ENCODE results near the gene IMPDH1. TPM values are rescaled to one million over a fixed set of nuclear protein-coding genes. Genes with fewer than 3 reads are reported as not detected.

Gene IMPDH1
- total RNA-seq, 1 experiment from 2014 or later, result 63.2 TPM

DNA sequence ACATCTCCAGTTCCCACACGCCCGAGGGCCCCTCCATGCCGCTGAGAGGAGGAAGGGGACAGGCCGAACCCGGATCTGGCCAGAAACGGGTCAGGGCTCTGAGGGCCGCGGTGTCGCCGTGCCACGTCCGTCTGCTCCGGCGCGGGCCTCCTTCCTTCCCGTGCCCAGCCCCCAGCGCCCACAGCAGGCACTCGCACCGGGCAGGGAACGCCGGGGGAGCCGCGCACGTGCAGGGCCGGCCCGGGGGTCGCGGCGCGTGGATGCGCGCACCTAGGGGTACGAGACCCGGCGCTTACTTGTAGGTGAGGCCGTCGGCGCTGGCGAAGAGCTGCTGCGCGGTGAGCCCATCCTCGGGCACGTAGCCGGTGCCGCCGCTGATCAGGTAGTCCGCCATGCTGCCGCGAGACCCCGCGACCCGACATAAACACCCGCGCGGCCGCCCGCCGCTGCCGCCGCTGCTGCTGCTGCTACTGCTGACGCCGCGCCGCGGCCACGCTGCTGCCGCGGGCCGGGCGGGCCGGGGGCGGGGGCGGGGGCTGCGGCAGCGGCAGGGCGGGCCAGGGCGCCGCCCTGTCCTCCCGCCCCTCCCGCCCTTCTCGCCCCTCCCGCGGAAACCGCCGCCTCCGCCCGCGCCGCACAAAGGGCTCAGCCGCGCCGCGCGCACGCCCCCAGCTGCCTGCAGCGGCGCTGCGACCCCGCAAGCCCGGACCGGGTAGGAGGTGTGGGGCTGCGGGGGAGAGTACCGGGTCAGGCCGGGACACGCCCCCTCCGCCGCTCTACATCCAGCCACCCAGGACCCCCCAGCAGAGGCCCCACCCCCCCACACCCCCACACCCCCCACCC is 4.1 kb downstream of the IMPDH1 start:
- peak; percentile 52 for DNase-seq (ENCODE audit: low read depth)

DNA sequence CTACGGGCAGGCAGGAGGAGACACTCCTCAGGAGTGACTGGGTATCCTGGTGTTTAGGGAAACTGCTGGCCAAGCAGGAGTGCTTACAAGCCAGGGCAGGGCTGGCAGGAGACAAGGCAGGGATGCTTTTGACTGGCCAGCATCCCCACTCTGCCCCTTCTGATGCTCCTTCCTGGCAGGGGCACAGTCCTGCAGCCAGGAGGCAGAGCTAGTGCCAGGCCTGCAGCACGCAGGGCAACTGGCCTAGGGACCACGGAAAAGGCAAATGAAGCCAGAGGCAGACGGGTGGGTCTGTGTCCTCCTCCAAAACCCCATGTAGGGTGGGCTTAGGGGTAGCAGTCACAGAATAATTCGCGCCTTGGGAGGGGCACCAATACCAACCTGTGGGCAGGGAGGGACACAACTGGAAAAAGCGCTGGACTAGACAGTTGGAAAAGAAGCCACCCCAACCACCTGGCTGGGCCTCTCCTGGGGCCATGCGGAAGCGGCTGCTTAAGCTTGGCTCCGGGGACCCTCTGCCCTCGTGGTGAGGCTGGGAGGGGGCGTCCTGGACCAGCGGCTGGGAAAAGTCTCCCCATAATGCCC is 4.8 kb downstream of the IMPDH1 start:
- DNase-seq (ENCODE audit: low read depth), result peak; percentile 29

DNA sequence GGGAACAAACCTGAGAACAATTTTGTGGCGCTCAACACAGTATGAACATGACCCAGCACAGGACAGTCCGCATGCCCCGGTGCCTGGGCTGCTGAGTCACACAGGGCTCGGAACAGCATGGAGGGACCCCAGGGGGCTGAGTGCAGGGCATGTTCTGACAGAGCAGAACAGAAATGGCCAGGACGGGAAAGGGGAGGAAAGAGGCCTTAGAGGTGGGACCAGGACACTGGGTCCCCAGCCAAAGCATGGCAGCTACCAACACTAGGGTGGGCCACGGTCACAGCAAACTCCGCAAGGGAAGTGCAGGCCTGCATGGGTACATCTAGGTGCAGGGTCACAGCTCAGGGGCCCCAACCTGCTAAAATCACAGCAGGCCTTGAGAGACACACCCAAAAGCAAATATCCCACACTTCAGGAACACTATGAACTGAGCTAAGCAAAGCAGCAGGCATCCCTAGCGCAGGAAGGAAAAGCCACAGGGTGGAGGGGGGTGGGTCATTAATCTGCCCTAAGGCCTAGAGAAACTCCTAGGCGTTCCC is 5.6 kb downstream of the IMPDH1 start:
- DNase-seq (ENCODE audit: low read depth), result no peak

DNA sequence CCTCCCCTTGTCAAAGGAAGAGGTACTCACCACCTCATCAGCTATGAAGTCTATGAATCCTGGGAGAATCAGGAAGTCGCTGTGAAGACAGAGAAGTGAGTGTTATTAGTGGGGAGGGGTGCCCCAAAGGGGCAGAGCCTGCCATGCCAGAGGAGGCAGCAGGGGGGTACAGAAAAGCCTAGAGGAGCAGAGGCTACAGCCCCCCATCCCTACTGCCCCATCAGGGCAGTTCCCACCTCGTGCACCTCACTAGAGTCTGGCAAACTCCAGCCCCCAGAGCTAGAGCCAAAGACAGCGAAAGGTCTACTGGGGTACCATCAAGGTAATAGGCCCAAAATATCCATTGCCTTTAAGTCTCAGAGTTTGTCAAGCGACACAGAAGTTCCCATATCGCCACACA is 6.1 kb downstream of the IMPDH1 start:
- DNase-seq (ENCODE audit: low read depth), result no peak

DNA sequence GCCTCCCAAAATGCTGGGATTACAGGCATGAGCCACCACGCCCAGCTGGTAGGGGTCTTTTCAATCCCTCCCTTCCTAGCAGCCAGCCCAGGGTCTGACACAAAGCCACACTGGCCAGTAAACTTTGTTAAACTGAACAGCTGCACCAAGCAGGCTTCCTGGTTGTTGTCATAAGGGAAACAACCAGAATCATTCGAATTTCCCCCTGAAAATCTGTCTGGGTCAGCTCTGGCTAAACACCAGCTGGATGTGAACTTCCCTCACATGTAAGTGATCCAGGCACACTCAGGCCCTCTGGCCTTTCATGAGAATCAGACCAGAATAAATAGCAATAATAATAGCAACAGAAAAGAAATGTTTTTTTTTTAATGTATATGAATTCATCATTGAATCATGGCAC is 7.4 kb downstream of the IMPDH1 start:
- DNase-seq (ENCODE audit: low read depth), result no peak

DNA sequence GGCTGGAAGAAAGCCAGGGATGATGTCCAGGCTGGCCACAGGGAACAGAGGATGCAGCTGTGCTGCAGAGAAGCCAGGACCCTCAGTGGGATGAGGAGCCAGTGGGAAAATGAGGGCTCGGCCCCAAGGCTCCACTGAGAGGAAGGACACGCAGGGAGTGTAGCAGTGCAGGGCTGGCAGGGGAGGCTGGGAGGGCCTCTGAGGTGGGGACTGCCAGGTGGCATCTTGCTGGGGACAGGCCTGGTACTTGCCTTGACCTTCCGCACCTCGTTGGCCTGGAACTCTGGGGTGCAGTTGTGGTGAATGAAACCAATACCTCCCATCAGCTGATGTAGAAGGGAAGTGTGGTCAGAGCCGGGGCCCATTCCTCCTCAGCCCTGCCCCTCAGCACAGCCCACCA is 9.2 kb downstream of the IMPDH1 start:
- DNase-seq (ENCODE audit: low read depth), result no peak

DNA sequence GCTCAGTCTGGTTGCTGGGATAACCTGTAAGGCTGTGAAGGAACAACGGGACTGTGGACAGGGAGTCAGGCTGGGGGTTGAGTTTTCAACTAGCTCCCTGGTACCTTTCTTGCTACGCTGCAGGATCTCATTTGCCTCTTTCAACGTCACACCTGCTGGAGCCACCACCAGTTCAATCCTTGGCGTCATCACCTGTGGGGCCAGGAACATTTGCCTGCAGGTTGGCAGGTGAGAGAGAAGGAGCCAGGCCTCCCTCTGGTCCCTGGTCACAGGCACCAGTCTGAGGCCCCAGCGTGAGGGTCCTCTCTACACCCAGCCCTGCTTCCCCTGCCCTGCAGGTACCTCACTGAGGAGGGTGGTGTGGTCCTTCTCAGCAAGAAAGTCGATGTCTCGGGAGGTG is 9.8 kb downstream of the IMPDH1 start:
- no peak for DNase-seq (ENCODE audit: low read depth)

DNA sequence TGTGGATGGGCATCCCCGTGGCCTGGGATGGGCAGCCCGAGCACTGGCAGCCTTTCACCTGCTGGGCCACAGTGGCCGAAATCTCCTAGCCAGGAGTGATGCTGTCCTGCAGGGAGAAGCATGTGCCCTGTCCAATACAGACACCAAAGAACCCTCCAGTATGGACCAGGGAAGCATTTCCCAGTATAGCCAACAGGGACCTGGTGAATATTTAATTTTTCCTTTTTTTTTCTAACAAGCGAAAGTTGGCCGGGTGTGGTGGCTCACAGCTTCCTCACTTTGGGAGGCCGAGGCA is 11.0 kb downstream of the IMPDH1 start:
- DNase-seq (ENCODE audit: low read depth), result no peak

DNA sequence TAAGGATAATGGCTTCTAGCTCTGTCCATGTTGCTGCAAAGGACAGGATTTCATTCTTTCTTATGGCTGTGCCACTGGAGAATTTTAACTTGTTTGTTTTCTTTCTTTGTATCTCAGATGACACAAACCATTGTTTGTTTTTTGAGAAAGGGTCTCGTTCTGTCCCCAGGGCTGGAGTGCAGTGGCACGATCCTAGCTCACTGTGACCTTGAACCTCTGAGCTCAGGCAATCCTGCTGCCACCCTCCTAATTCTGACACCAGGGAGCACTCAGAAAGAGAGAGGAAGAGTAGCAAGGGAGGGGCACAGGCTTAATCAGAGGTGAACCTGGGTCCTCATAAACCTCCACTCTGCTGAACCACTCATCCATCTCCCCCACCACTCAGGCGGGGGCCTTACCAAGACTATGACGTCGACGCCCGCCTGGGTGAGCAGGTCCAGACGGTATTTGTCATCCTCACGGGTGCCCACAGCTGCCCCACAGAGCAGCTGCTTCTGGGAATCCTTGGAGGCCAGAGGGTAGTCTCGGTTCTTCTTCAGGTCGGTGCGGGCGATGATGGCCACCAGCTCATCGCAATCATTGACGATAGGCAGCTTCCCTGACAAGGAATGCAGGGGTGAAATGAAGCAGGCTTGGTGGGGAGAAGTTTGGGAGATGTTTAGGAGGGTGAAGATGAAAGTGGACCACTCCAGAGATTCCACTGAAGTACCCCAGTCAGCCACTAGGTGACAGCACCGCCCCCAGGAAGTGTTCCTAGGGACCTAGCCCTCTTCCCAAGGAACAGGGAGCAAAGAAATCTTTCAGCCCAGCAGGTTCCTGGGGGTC is 11.6 kb downstream of the IMPDH1 start:
- peak; percentile 43 for DNase-seq (ENCODE audit: low read depth)

DNA sequence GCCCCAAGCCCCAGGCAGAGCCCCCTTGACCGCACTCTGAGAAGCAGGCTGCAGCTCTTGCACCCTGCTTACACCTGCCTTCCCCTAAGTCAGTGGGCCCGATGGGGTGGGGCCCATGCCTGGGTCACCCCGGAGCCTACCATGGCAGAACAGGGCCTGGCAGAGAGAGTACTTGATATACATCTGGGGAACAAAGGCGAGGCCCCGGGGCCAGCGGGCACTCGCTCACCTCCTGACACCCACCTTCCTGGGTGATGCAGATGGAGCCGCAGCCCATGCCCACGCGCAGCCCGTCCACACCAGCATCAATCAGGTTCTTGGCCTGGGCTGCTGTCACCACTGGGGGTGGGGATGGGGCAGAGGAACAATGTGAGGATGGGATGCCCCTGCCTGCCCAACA is 13.4 kb downstream of the IMPDH1 start:
- DNase-seq (ENCODE audit: low read depth), result no peak

DNA sequence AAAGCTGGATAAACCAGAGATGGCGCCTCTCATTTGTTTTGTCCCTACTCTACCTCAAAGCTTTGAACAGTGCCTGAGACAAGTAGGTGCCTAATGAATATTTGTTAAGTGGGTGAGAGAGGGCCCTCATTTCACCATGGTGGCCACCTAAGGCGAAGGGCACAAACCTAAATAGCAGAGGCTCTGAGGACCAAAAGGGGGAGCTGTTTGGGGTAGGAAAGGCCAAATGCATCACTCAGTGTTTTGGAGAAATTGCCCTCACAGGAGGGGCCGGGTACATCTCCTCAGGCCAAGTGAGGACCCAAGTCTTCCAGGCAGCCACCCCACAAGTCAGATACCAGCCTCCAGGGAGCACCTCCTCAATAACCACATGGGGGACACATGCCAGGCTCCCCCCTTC is 14.0 kb downstream of the IMPDH1 start:
- DNase-seq (ENCODE audit: low read depth), result no peak

DNA sequence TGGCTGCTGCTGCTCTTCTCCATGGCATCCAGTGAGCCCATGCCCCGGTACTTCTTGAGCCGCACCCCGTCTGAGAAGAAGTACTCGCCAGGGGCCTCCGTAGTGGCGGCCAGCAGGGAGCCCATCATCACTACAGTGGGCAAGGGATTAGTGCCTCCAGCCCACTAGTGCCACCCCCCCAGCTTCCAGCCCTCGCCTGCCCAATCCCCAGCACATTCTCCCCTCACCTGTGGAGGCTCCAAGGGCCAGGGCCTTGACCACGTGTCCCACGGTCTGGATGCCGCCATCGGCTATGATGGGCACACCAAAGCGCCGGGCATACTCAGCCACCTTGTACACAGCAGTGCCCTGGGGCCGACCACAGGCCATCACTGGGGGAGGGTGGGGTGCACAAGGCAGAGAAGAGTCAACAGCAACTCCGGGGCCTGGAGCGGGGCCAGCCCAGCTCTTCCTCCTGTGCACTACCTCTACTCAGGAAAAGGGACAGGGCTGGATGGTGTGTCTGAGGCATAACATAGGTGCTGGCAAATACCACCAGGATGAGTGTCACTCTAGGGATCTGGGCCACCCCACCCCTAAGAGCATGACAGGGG is 14.8 kb downstream of the IMPDH1 start:
- DNase-seq (ENCODE audit: low read depth), result no peak

DNA sequence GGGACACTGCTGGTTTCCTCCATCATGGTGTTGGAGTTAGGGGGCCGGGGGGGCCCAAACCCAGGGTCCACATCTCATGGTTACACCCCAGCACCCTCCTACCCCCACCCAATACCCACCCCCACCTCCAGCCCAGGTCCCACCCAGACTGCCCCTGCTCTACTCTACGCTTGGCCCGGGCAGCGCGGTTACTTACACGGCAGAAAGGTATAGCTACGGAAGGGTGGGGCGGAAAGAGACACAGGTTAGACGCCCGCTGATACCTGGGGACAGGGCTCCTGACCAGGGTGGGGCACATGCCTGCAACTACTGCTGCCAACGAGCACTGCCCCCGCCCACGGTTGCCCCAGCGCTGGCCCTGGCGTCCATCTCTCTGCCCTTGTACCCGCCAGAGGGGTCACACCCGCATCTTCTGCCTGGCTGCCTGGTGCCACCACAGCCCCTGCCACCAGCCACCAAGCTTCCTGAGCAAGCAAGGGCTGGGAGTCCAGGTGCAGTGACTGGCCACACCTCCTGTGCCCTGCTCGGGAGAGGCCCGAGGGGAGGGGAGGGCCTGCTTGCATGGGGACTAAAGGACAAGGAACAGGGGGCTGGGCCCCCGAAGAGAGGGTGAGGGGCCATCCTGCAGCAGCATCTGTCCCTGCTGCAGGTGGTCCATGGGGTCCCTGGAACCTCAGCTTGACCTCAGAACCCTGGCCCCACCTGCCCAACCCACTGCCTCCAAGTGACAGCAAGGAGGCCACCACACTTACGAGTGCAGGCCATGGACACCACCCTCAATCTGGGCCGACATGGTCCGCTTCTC is 16.1 kb downstream of the IMPDH1 start:
- DNase-seq (ENCODE audit: low read depth), result no peak

DNA sequence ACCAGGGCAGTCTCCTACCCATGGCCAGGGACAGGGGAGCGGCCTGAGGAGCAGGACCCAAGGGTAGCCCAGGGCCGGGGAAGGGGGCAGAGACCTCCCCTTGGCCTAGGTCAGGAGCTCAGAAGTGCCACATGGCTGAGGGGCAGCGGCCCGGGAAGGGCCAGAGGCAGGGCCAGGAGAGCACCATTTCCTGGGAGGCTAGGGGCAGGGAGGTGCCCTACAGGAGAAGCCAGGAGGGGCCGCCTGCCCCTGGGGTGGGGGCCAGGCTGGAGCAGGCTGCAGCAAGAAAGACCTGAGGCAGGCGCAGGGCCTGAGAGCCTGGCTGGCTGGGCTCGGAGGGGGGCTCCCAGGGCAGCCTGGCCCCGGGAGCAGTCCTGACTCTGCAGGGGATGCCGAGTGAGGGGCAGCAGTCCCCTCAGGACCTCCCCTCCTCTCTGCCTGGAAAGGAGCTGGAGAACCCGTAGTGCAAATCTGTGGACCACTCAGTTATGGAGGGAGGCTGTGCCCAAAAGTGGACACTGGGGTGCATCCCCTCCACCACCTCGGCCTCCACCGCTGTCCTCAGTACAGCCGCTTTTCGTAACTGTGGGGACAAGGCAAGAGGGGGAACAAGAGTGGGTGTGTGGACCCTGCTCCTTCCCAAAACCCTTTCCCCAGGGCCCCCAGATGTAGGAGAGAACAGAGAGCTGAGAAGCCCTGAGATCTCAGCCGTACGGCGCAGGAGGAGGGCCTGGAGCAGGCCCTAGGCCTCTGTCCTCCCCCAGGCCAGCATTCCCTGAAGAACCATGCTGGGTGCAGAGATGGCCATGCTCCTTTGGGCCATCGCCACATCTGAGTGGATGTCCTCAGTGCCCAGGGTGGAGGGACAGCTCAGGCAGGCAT is 17.1 kb downstream of the IMPDH1 start:
- DNase-seq (ENCODE audit: low read depth), result no peak

DNA sequence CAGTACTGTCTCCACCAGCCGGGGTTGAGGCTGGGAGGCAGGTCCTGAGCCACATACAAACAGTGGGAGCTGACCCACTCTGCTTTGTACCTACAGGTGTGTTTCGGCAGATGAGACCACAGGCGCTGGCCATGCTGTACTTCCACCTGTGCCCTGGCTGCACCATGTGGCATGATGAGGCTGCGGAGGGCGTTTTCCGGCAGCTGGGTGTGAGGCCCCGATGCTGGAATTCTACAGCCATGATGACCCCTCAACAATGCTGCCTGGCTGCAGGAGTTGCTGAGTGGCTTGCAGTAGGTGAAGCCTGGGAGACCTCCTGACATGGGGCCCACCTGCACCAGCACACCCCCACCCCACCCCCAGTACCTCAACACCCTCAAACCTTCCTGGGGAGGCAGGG is 18.0 kb downstream of the IMPDH1 start:
- no peak for DNase-seq (ENCODE audit: low read depth)

DNA sequence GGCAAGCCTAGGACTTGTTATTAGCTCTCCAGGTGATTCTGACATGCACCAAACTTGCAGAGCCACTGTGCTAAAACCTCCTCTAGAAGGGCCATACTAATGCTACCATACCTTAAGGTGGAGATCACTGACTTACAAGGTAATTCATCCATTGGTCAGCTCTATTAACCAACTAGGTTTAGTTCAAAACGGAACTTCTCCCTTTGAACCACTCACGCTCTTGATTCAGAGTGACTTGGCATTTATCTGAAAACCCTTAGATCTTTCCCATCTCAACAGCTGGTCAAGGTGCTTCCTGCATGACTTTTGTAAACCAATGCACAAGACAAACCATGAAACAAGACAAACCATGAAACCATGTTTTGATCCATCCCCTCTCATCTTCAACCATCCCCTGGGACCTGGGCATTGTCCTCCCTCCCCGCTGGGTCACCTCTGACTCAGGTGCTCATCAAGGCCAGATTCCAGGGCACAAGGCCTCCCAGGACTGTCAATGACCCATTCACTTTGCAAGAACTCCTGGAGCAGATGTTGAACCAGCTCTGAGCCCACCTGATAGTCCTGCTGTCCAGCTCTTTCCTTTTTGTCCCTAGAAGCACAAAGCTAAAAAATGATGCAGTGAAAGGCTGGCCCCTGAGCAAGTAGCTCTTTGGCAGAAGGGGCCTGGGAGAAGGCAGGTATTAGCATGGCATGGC is 18.8 kb downstream of the IMPDH1 start:
- no peak for DNase-seq (ENCODE audit: low read depth)

DNA sequence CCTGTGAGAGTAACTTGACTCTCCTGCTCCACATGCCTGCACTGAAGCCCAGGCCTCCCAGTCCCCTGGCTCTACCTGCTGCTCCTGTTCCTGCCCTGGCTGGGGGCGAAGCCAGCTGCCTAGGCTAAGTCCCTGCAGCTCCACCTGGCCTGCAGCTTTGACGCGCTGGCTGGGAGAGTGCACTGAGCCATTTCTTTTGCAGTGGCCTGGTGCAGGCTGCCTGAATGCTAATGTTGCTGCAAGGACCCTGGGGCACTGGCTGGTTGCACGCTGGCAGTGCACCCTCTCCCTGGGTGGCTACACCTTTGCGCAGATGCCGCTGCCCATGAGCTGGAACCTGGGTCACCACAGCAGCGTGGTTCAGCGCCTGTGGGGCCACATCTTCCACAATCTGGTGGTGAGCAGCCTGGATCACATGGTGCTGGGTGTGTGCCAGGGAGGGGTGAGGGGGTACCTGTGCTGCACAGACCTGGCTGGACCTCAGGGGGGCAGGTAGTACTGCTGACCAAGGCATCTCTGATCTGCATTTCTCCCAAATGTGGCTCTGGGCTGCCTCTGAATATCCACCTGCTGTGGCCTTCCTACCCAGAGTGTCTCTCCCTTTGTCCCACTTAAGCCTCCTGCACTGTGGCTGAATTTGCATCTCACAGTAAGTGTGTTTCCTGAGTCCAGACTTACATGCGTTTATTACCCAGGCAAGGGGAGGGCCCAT is 20.0 kb downstream of the IMPDH1 start:
- no peak for DNase-seq (ENCODE audit: low read depth)

DNA sequence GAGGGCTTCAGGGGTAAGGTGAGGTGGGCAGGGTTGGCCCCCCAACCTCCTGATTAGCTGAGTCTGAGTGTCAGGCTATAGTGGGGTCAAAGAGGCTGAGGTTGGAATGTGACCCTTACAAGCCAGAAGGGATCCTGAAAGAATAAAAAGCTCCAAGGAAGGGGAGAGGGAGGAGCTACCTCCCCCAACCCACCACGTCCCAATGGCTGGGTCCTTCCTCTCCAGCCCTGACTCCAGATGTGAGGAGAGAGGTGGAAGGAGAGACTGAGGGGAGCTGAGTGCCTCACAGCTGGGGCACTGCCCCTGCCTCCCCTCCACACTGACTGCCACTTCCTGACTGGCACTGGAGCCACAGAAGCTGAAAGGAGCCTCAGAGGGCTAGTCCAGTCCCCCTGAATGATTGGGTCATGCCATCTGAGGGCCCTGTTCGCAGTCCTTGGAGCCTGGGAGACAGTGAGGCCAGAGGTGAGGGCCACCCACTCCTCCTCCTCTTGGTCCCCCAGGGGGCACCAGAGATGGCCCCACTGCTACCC is 20.6 kb downstream of the IMPDH1 start:
- no peak for DNase-seq (ENCODE audit: low read depth)

DNA sequence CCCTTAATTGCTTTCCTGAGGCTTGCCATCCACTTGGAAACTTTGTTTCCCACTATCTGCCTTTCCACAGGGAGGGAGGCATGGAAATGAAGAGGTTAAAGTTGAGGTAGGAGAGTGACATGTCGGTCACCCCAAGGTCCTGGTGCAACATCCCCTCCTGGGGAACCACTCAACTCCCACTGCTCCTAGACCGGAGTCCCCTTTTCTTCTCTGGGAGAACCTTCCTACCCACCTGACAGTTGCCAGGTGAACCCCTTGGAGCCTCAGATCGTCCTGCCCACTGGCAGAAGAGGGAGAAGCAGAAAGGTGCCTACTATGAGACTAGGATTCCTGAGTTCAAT is 21.7 kb downstream of the IMPDH1 start:
- no peak for DNase-seq (ENCODE audit: low read depth)

Measured in RPMI7951 (cell line).